Body of pancreas (tissue), 4 donors: ENCODE data around the gene COTL1.

Experiments
- POLR2A ChIP-seq, 3 donors: fragments of 450-650 bp; IDR thresholded peaks; one replicate each; pipeline ENCODE4 v1.6.1; 2016; ENCODE audit warnings: antibody characterized with exemption in 3 of 3, mild to moderate bottlenecking in 2 of 3
- TF ChIP-seq, protein P1 (sequence below), 7 experiments: fragments of 450-650 bp in 4 of 7; fragments of 200-600 bp in 3 of 7; sonication (generic) in 3 of 7; IDR thresholded peaks; one replicate each; pipeline ENCODE4 v1.5.1; 2016 to 2019; ENCODE audit warnings: antibody characterized with exemption in 7 of 7

DNA sequence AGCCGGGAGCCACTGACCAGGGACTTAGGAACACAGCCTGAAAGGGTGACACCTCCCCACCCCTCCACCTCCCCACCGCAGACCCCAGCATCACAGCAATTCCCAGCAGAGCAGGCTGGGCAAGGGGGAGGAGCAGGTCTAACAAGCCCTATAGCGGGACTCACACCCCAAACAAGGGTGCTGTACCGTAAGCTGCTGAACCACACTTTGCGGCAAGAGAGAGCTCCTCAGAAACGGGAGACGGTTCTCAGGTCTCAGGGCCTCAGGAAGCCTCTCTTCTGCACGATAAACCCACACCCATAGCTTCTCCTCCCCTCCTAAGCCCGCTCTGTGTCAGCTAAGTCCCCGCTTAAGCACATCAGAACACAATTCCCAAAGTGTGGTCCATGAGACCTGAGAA, 11.7 kb upstream of the COTL1 start:
- no peak for TF ChIP-seq POLR2A (IDR thresholded peaks at IDR 0.05)
- TF ChIP-seq, protein P1, sequence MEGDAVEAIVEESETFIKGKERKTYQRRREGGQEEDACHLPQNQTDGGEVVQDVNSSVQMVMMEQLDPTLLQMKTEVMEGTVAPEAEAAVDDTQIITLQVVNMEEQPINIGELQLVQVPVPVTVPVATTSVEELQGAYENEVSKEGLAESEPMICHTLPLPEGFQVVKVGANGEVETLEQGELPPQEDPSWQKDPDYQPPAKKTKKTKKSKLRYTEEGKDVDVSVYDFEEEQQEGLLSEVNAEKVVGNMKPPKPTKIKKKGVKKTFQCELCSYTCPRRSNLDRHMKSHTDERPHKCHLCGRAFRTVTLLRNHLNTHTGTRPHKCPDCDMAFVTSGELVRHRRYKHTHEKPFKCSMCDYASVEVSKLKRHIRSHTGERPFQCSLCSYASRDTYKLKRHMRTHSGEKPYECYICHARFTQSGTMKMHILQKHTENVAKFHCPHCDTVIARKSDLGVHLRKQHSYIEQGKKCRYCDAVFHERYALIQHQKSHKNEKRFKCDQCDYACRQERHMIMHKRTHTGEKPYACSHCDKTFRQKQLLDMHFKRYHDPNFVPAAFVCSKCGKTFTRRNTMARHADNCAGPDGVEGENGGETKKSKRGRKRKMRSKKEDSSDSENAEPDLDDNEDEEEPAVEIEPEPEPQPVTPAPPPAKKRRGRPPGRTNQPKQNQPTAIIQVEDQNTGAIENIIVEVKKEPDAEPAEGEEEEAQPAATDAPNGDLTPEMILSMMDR (IDR thresholded peaks at IDR 0.05): no peak
